ENCODE data around the gene RNF150.
"Not testable (repeated sequence)": the region's sequence is repeated elsewhere in the genome, so short reads cannot be mapped to it uniquely, and the experiment has no call there.

RNF150 gene

GRCh38 chr4:141056473-141056872, 76.8 kb downstream of the RNF150 start:
- H3K27ac ChIP-seq (ENCODE audit: low read depth in 2 of 2, low read length in 2 of 2): no peak overlapping the region
- H3K9me3 ChIP-seq (ENCODE audit: control insufficient read depth in 2 of 2, low read length in 2 of 2): no peaks in the 10 kb centered on the region
- H3K36me3 ChIP-seq (ENCODE audit: control insufficient read depth in 2 of 2, insufficient read depth in 2 of 2, low read length in 2 of 2): no peaks in the 10 kb centered on the region
- H3K4me3 ChIP-seq (ENCODE audit: low read length in 2 of 2): no peak overlapping the region
- no peaks in the 10 kb centered on the region for H3K27me3 ChIP-seq (ENCODE audit: control insufficient read depth in 2 of 2, insufficient read depth in 2 of 2, low read length in 2 of 2)
- no peaks in the 10 kb centered on the region for H3K4me1 ChIP-seq (ENCODE audit: control insufficient read depth in 2 of 2, insufficient read depth in 2 of 2, low read length in 2 of 2)
- H3K9ac ChIP-seq (ENCODE audit: low read depth in 1 of 2, low read length in 2 of 2): no peak overlapping the region

GRCh38 chr4:141054446-141054845, 78.8 kb downstream of the RNF150 start:
- no peak overlapping the region for H3K9ac ChIP-seq (ENCODE audit: low read depth in 1 of 2, low read length in 2 of 2)
- H3K27me3 ChIP-seq (ENCODE audit: control insufficient read depth in 2 of 2, insufficient read depth in 2 of 2, low read length in 2 of 2): no peaks in the 10 kb centered on the region
- H3K4me1 ChIP-seq (ENCODE audit: control insufficient read depth in 2 of 2, insufficient read depth in 2 of 2, low read length in 2 of 2): no peaks in the 10 kb centered on the region
- H3K27ac ChIP-seq (ENCODE audit: low read depth in 2 of 2, low read length in 2 of 2): no peak overlapping the region
- H3K36me3 ChIP-seq (ENCODE audit: control insufficient read depth in 2 of 2, insufficient read depth in 2 of 2, low read length in 2 of 2): no peaks in the 10 kb centered on the region
- no peaks in the 10 kb centered on the region for H3K9me3 ChIP-seq (ENCODE audit: control insufficient read depth in 2 of 2, low read length in 2 of 2)
- no peak overlapping the region for H3K4me3 ChIP-seq (ENCODE audit: low read length in 2 of 2)

- not testable (repeated sequence) for H3K27me3 ChIP-seq (ENCODE audit: control insufficient read depth in 2 of 2, insufficient read depth in 2 of 2, low read length in 2 of 2); H3K36me3 ChIP-seq (ENCODE audit: control insufficient read depth in 2 of 2, insufficient read depth in 2 of 2, low read length in 2 of 2); H3K27ac ChIP-seq (ENCODE audit: low read depth in 2 of 2, low read length in 2 of 2); H3K4me3 ChIP-seq (ENCODE audit: low read length in 2 of 2); H3K9me3 ChIP-seq (ENCODE audit: control insufficient read depth in 2 of 2, low read length in 2 of 2); H3K4me1 ChIP-seq (ENCODE audit: control insufficient read depth in 2 of 2, insufficient read depth in 2 of 2, low read length in 2 of 2); H3K9ac ChIP-seq (ENCODE audit: low read depth in 1 of 2, low read length in 2 of 2)
Observed at GRCh38 chr4:141050999-141051398, 82.3 kb downstream of the RNF150 start.

- Histone ChIP-seq H3K27me3 (ENCODE audit: control insufficient read depth in 2 of 2, insufficient read depth in 2 of 2, low read length in 2 of 2) (no peaks in the 10 kb centered on the region), H3K4me3 (ENCODE audit: low read length in 2 of 2) (no peak overlapping the region), H3K36me3 (ENCODE audit: control insufficient read depth in 2 of 2, insufficient read depth in 2 of 2, low read length in 2 of 2) (no peaks in the 10 kb centered on the region), H3K9ac (ENCODE audit: low read depth in 1 of 2, low read length in 2 of 2) (no peak overlapping the region), H3K4me1 (ENCODE audit: control insufficient read depth in 2 of 2, insufficient read depth in 2 of 2, low read length in 2 of 2) (no peaks in the 10 kb centered on the region), H3K9me3 (ENCODE audit: control insufficient read depth in 2 of 2, low read length in 2 of 2) (no peaks in the 10 kb centered on the region), H3K27ac (ENCODE audit: low read depth in 2 of 2, low read length in 2 of 2) (no peak overlapping the region)
Observed at GRCh38 chr4:141047228-141047884, 85.9 kb downstream of the RNF150 start.

GRCh38 chr4:141046255-141046654, 87.0 kb downstream of the RNF150 start:
- Histone ChIP-seq H3K4me3 (ENCODE audit: low read length in 2 of 2) (no peak overlapping the region), H3K27ac (ENCODE audit: low read depth in 2 of 2, low read length in 2 of 2) (no peak overlapping the region), H3K27me3 (ENCODE audit: control insufficient read depth in 2 of 2, insufficient read depth in 2 of 2, low read length in 2 of 2) (no peaks in the 10 kb centered on the region), H3K36me3 (ENCODE audit: control insufficient read depth in 2 of 2, insufficient read depth in 2 of 2, low read length in 2 of 2) (no peaks in the 10 kb centered on the region), H3K9ac (ENCODE audit: low read depth in 1 of 2, low read length in 2 of 2) (no peak overlapping the region), H3K9me3 (ENCODE audit: control insufficient read depth in 2 of 2, low read length in 2 of 2) (no peaks in the 10 kb centered on the region), H3K4me1 (ENCODE audit: control insufficient read depth in 2 of 2, insufficient read depth in 2 of 2, low read length in 2 of 2) (no peaks in the 10 kb centered on the region)

- Histone ChIP-seq H3K36me3 (ENCODE audit: control insufficient read depth in 2 of 2, insufficient read depth in 2 of 2, low read length in 2 of 2) (no peaks in the 10 kb centered on the region), H3K9me3 (ENCODE audit: control insufficient read depth in 2 of 2, low read length in 2 of 2) (no peaks in the 10 kb centered on the region), H3K27ac (ENCODE audit: low read depth in 2 of 2, low read length in 2 of 2) (no peak overlapping the region), H3K27me3 (ENCODE audit: control insufficient read depth in 2 of 2, insufficient read depth in 2 of 2, low read length in 2 of 2) (no peaks in the 10 kb centered on the region), H3K4me3 (ENCODE audit: low read length in 2 of 2) (no peak overlapping the region), H3K4me1 (ENCODE audit: control insufficient read depth in 2 of 2, insufficient read depth in 2 of 2, low read length in 2 of 2) (no peaks in the 10 kb centered on the region), H3K9ac (ENCODE audit: low read depth in 1 of 2, low read length in 2 of 2) (no peak overlapping the region)
Observed at GRCh38 chr4:141045848-141046247, 87.4 kb downstream of the RNF150 start.

- Histone ChIP-seq H3K27ac (ENCODE audit: low read depth in 2 of 2, low read length in 2 of 2) (no peak overlapping the region), H3K9me3 (ENCODE audit: control insufficient read depth in 2 of 2, low read length in 2 of 2) (no peaks in the 10 kb centered on the region), H3K36me3 (ENCODE audit: control insufficient read depth in 2 of 2, insufficient read depth in 2 of 2, low read length in 2 of 2) (no peaks in the 10 kb centered on the region), H3K4me3 (ENCODE audit: low read length in 2 of 2) (no peak overlapping the region), H3K4me1 (ENCODE audit: control insufficient read depth in 2 of 2, insufficient read depth in 2 of 2, low read length in 2 of 2) (no peaks in the 10 kb centered on the region), H3K27me3 (ENCODE audit: control insufficient read depth in 2 of 2, insufficient read depth in 2 of 2, low read length in 2 of 2) (no peaks in the 10 kb centered on the region), H3K9ac (ENCODE audit: low read depth in 1 of 2, low read length in 2 of 2) (no peak overlapping the region)
Observed at GRCh38 chr4:141041021-141041476, 92.2 kb downstream of the RNF150 start.

- Histone ChIP-seq H3K9ac (ENCODE audit: low read depth in 1 of 2, low read length in 2 of 2) (no peak overlapping the region), H3K27me3 (ENCODE audit: control insufficient read depth in 2 of 2, insufficient read depth in 2 of 2, low read length in 2 of 2) (no peaks in the 10 kb centered on the region), H3K9me3 (ENCODE audit: control insufficient read depth in 2 of 2, low read length in 2 of 2) (no peaks in the 10 kb centered on the region), H3K4me3 (ENCODE audit: low read length in 2 of 2) (no peak overlapping the region), H3K27ac (ENCODE audit: low read depth in 2 of 2, low read length in 2 of 2) (no peak overlapping the region), H3K36me3 (ENCODE audit: control insufficient read depth in 2 of 2, insufficient read depth in 2 of 2, low read length in 2 of 2) (no peaks in the 10 kb centered on the region), H3K4me1 (ENCODE audit: control insufficient read depth in 2 of 2, insufficient read depth in 2 of 2, low read length in 2 of 2) (no peaks in the 10 kb centered on the region)
Observed at GRCh38 chr4:141039156-141039555, 94.1 kb downstream of the RNF150 start.

- Histone ChIP-seq H3K4me3 (ENCODE audit: low read length in 2 of 2) (no peak overlapping the region), H3K27ac (ENCODE audit: low read depth in 2 of 2, low read length in 2 of 2) (no peak overlapping the region), H3K27me3 (ENCODE audit: control insufficient read depth in 2 of 2, insufficient read depth in 2 of 2, low read length in 2 of 2) (no peaks in the 10 kb centered on the region), H3K9ac (ENCODE audit: low read depth in 1 of 2, low read length in 2 of 2) (no peak overlapping the region), H3K36me3 (ENCODE audit: control insufficient read depth in 2 of 2, insufficient read depth in 2 of 2, low read length in 2 of 2) (no peaks in the 10 kb centered on the region), H3K4me1 (ENCODE audit: control insufficient read depth in 2 of 2, insufficient read depth in 2 of 2, low read length in 2 of 2) (no peaks in the 10 kb centered on the region), H3K9me3 (ENCODE audit: control insufficient read depth in 2 of 2, low read length in 2 of 2) (no peaks in the 10 kb centered on the region)
Observed at GRCh38 chr4:141038428-141038827, 94.8 kb downstream of the RNF150 start.

GRCh38 chr4:141037446-141037845, 95.8 kb downstream of the RNF150 start:
- Histone ChIP-seq H3K9me3 (ENCODE audit: control insufficient read depth in 2 of 2, low read length in 2 of 2) (no peaks in the 10 kb centered on the region), H3K27me3 (ENCODE audit: control insufficient read depth in 2 of 2, insufficient read depth in 2 of 2, low read length in 2 of 2) (no peaks in the 10 kb centered on the region), H3K4me3 (ENCODE audit: low read length in 2 of 2) (no peak overlapping the region), H3K4me1 (ENCODE audit: control insufficient read depth in 2 of 2, insufficient read depth in 2 of 2, low read length in 2 of 2) (no peaks in the 10 kb centered on the region), H3K27ac (ENCODE audit: low read depth in 2 of 2, low read length in 2 of 2) (no peak overlapping the region), H3K36me3 (ENCODE audit: control insufficient read depth in 2 of 2, insufficient read depth in 2 of 2, low read length in 2 of 2) (no peaks in the 10 kb centered on the region), H3K9ac (ENCODE audit: low read depth in 1 of 2, low read length in 2 of 2) (no peak overlapping the region)

- H3K27ac ChIP-seq (ENCODE audit: low read depth in 2 of 2, low read length in 2 of 2): no peak overlapping the region
- H3K4me1 ChIP-seq (ENCODE audit: control insufficient read depth in 2 of 2, insufficient read depth in 2 of 2, low read length in 2 of 2): no peaks in the 10 kb centered on the region
- no peaks in the 10 kb centered on the region for H3K36me3 ChIP-seq (ENCODE audit: control insufficient read depth in 2 of 2, insufficient read depth in 2 of 2, low read length in 2 of 2)
- H3K27me3 ChIP-seq (ENCODE audit: control insufficient read depth in 2 of 2, insufficient read depth in 2 of 2, low read length in 2 of 2): no peaks in the 10 kb centered on the region
- H3K9me3 ChIP-seq (ENCODE audit: control insufficient read depth in 2 of 2, low read length in 2 of 2): no peaks in the 10 kb centered on the region
- no peak overlapping the region for H3K9ac ChIP-seq (ENCODE audit: low read depth in 1 of 2, low read length in 2 of 2)
- H3K4me3 ChIP-seq (ENCODE audit: low read length in 2 of 2): no peak overlapping the region
Observed at GRCh38 chr4:141036786-141037185, 96.5 kb downstream of the RNF150 start.

Data from mucosa of rectum (tissue), 2 donors.